H9 (cell line): Measurements from ENCODE around the gene SNX33. TPM values are rescaled to one million over a fixed set of nuclear protein-coding genes. Genes with fewer than 3 reads are reported as not detected.

Source experiments
- DNase-seq: peaks from one replicate; pipeline ENCODE4 v3.0.0-alpha.2; 2017
- H2AFZ ChIP-seq: one replicate; pipeline ENCODE4 v1.6.1; 2013; ENCODE audit warnings: mild to moderate bottlenecking, low read length, control low read depth, moderate library complexity
- H2AK5ac ChIP-seq: 2 replicates; pipeline ENCODE4 v1.6.1; 2013; ENCODE audit warnings: low read length, control low read depth, mixed read lengths; ENCODE audit not compliant: insufficient read length
- H2BK120ac ChIP-seq: one replicate; pipeline ENCODE4 v1.6.1; 2013; ENCODE audit warnings: low read depth, mild to moderate bottlenecking, low read length, control low read depth, inconsistent platforms; ENCODE audit not compliant: poor library complexity, severe bottlenecking
- H2BK12ac ChIP-seq: 2 replicates; pipeline ENCODE4 v1.6.1; 2013; ENCODE audit warnings: low read length, control low read depth, mixed read lengths, low read depth; ENCODE audit not compliant: insufficient read length
- H2BK15ac ChIP-seq: 2 replicates; pipeline ENCODE4 v1.6.1; 2013; ENCODE audit warnings: low read depth, low read length, control low read depth
- H2BK20ac ChIP-seq: one replicate; pipeline ENCODE4 v1.6.1; 2013; ENCODE audit warnings: low read depth, mild to moderate bottlenecking, low read length, control low read depth, inconsistent platforms; ENCODE audit not compliant: poor library complexity, severe bottlenecking
- H2BK5ac ChIP-seq: 2 replicates; pipeline ENCODE4 v1.6.1; 2013; ENCODE audit warnings: low read length, control low read depth, mixed read lengths; ENCODE audit not compliant: insufficient read length
- H3K14ac ChIP-seq: 2 replicates; pipeline ENCODE4 v1.6.1; 2013; ENCODE audit warnings: low read length, control low read depth; ENCODE audit not compliant: insufficient read depth
- H3K18ac ChIP-seq: 2 replicates; pipeline ENCODE4 v1.6.1; 2013; ENCODE audit warnings: low read depth, mild to moderate bottlenecking, mixed read lengths, low read length, control low read depth; ENCODE audit not compliant: insufficient read length
- H3K23ac ChIP-seq: 2 replicates; pipeline ENCODE4 v1.6.1; 2013; ENCODE audit warnings: low read length, control low read depth, mixed read lengths, low read depth; ENCODE audit not compliant: insufficient read length
- H3K23me2 ChIP-seq: 2 replicates; pipeline ENCODE4 v1.6.1; 2013; ENCODE audit warnings: low read depth, mild to moderate bottlenecking, mixed read lengths, low read length, control low read depth; ENCODE audit not compliant: insufficient read length, poor library complexity, severe bottlenecking
- H3K27ac ChIP-seq: 2 replicates; pipeline ENCODE4 v1.5.1; 2013; ENCODE audit warnings: low read length, control low read depth, mixed read lengths, low read depth; ENCODE audit not compliant: insufficient read length
- H3K27me3 ChIP-seq: 2 replicates; pipeline ENCODE4 v1.6.1; 2013; ENCODE audit warnings: low read length, control low read depth, inconsistent platforms; ENCODE audit not compliant: insufficient read depth
- H3K4ac ChIP-seq: 2 replicates; pipeline ENCODE4 v1.6.1; 2013; ENCODE audit warnings: low read depth, mild to moderate bottlenecking, control low read depth, inconsistent platforms, low read length, moderate library complexity
- H3K4me1 ChIP-seq: 2 replicates; pipeline ENCODE4 v1.6.1; 2013; ENCODE audit warnings: low read length, control low read depth, inconsistent platforms; ENCODE audit not compliant: insufficient read depth
- H3K4me2 ChIP-seq: 2 replicates; pipeline ENCODE4 v1.6.1; 2013; ENCODE audit warnings: low read length, control low read depth, mixed read lengths; ENCODE audit not compliant: insufficient read length, insufficient read depth
- H3K56ac ChIP-seq: 2 replicates; pipeline ENCODE4 v1.6.1; 2013; ENCODE audit warnings: low read depth, mild to moderate bottlenecking, mixed read lengths, low read length, control low read depth; ENCODE audit not compliant: insufficient read length
- H3K79me1 ChIP-seq: 2 replicates; pipeline ENCODE4 v1.6.1; 2013; ENCODE audit warnings: low read depth, mild to moderate bottlenecking, moderate library complexity, low read length, control low read depth, inconsistent platforms; ENCODE audit not compliant: insufficient read depth, poor library complexity, severe bottlenecking
- H3K79me2 ChIP-seq: 2 replicates; pipeline ENCODE4 v1.6.1; 2013; ENCODE audit warnings: low read length, control low read depth, inconsistent platforms; ENCODE audit not compliant: insufficient read depth
- H3K9ac ChIP-seq: 2 replicates; pipeline ENCODE4 v1.6.1; 2013; ENCODE audit warnings: low read length, control low read depth, mixed read lengths; ENCODE audit not compliant: insufficient read length; ENCODE audit errors: extremely low read depth
- H3K9me3 ChIP-seq: one replicate; pipeline ENCODE4 v1.6.1; 2013; ENCODE audit warnings: low read depth, low read length, inconsistent platforms; ENCODE audit not compliant: control insufficient read depth
- H3T11ph ChIP-seq: one replicate; pipeline ENCODE4 v1.6.1; 2013; ENCODE audit warnings: mild to moderate bottlenecking, low read length, control low read depth, inconsistent platforms
- H4K20me1 ChIP-seq: one replicate; pipeline ENCODE4 v1.6.1; 2013; ENCODE audit not compliant: control insufficient read depth, insufficient read length, insufficient read depth
- H4K5ac ChIP-seq: 2 replicates; pipeline ENCODE4 v1.6.1; 2013; ENCODE audit warnings: low read depth, mild to moderate bottlenecking, mixed read lengths, low read length, control low read depth; ENCODE audit not compliant: insufficient read length
- H4K8ac ChIP-seq: replicated peaks from 2 replicates; pipeline ENCODE4 v1.6.1; 2013; ENCODE audit warnings: low read length, control low read depth, mixed read lengths, low read depth; ENCODE audit not compliant: insufficient read length
- H4K91ac ChIP-seq: 2 replicates; pipeline ENCODE4 v1.6.1; 2013; ENCODE audit warnings: low read depth, mild to moderate bottlenecking, moderate library complexity, mixed read lengths, low read length, control low read depth; ENCODE audit not compliant: insufficient read length
- H3K27ac Mint-ChIP-seq, 3 experiments: 2 replicates in 2 of 3; 3 replicates in 1 of 3; pipeline ENCODE4 v1.8.0; 2020 to 2021; ENCODE audit warnings: mixed read lengths in 3 of 3, mild to moderate bottlenecking in 1 of 3, moderate library complexity in 1 of 3
- H3K27me3 Mint-ChIP-seq: 2 replicates; pipeline ENCODE4 v1.8.0; 2021; ENCODE audit warnings: low read depth, mild to moderate bottlenecking, moderate library complexity, mixed read lengths
- H3K36me3 Mint-ChIP-seq, 3 experiments: 2 replicates in 2 of 3; 3 replicates in 1 of 3; pipeline ENCODE4 v1.8.0; 2020 to 2021; ENCODE audit warnings: low read depth in 3 of 3, mixed read lengths in 3 of 3; ENCODE audit not compliant: insufficient read depth in 1 of 3
- H3K4me1 Mint-ChIP-seq, 2 experiments: 2 replicates each; pipeline ENCODE4 v1.8.0; 2020; ENCODE audit warnings: mixed read lengths in 2 of 2
- H3K4me3 Mint-ChIP-seq, 2 experiments: 2 replicates in 1 of 2; 3 replicates in 1 of 2; pipeline ENCODE4 v1.8.0; 2020 to 2021; ENCODE audit warnings: mild to moderate bottlenecking in 2 of 2, mixed read lengths in 2 of 2, moderate library complexity in 1 of 2
- H3K9me3 Mint-ChIP-seq, 2 experiments: 2 replicates in 1 of 2; 3 replicates in 1 of 2; pipeline ENCODE4 v1.8.0; 2020; ENCODE audit warnings: mild to moderate bottlenecking in 2 of 2, mixed read lengths in 2 of 2, moderate library complexity in 1 of 2
- CTCF ChIP-seq: fragments of 200-600 bp; sonication (generic); conservative IDR thresholded peaks from 3 replicates; pipeline ENCODE4 v1.8.0; 2021; ENCODE audit warnings: antibody characterized with exemption, mild to moderate bottlenecking
- WGBS: extraction: QIAGEN DNeasy Blood & Tissue Kit; methylation state at CpG from one replicate; pipeline ENCODE4 v1.1.7; 2013; ENCODE audit warnings: missing lambda C conversion rate, low lambda C conversion rate, mixed read lengths; ENCODE audit not compliant: insufficient read length; ENCODE audit errors: extremely low coverage; 5-methylcytosine and 5-hydroxymethylcytosine counted together
- total RNA-seq: library from RNA; stranded (reverse); gene quantifications from 2 replicates; pipeline ENCODE4 v1.2.1, GENCODE V29; 2021

The SNX33 gene
- total RNA-seq, 1 experiment from 2014 or later = 17.7 TPM

- no peak overlapping the region for H2BK15ac ChIP-seq
- no peak overlapping the region for H4K5ac ChIP-seq
- H4K91ac ChIP-seq = no peak overlapping the region
- no peak for TF ChIP-seq CTCF
- no peak overlapping the region for H3K27ac ChIP-seq
- no peak overlapping the region for H2BK5ac ChIP-seq
- WGBS = no CpG with 5 or more reads among the region's 14 CpGs
- Mint-ChIP-seq H3K4me3 (no peak overlapping the region), H3K27ac (peak overlapping the region in 1 of 3 experiments; percentile 62; a peak in 1 of 7 replicates), H3K9me3 (no peaks in the 10 kb centered on the region; a peak in 1 of 5 replicates), H3K27me3 (peaks cover 1% of the 10 kb centered on the region; the same call in 1 of the 2 replicates), H3K4me1 (peaks cover 17 to 22% of the 10 kb centered on the region in 2 experiments), H3K36me3 (peaks cover 0 to 2% (median 0%) of the 10 kb centered on the region in 3 experiments; a peak in 2 of 7 replicates)
- H3K18ac ChIP-seq = no peak overlapping the region
- H3K23ac ChIP-seq = no peak overlapping the region
- H3T11ph ChIP-seq = no peak overlapping the region
- no peak overlapping the region for H2BK20ac ChIP-seq
- H2BK12ac ChIP-seq = no peak overlapping the region
- H4K8ac ChIP-seq = no peak overlapping the region
- H3K9me3 ChIP-seq = no peaks in the 10 kb centered on the region
- H4K20me1 ChIP-seq = no peaks in the 10 kb centered on the region
- no peak overlapping the region for H2AK5ac ChIP-seq
- no peak overlapping the region for H2BK120ac ChIP-seq
- no peak overlapping the region for H3K56ac ChIP-seq
- H3K79me1 ChIP-seq = no peaks in the 10 kb centered on the region
- H3K4me1 ChIP-seq = peaks cover 8% of the 10 kb centered on the region; the same call in 1 of the 2 replicates
- DNase-seq = no peak
- H3K79me2 ChIP-seq = no peaks in the 10 kb centered on the region
- H3K9ac ChIP-seq = no peak overlapping the region
- no peaks in the 10 kb centered on the region for H3K27me3 ChIP-seq
- H2AFZ ChIP-seq = no peak overlapping the region
- H3K4ac ChIP-seq = no peak overlapping the region
- no peak overlapping the region; the same call in 1 of the 2 replicates for H3K14ac ChIP-seq
- H3K4me2 ChIP-seq = no peak overlapping the region
- H3K23me2 ChIP-seq = no peaks in the 10 kb centered on the region
These were observed 21.6 kb downstream of the SNX33 start for GRCh38 chr15:75669191-75669878.
